ENCODE results near the gene PIM1.
"Not testable (repeated sequence)": the region's sequence is repeated elsewhere in the genome, so short reads cannot be mapped to it uniquely, and the experiment has no call there.

Gene PIM1

GRCh38 chr6:37171201-37171969 is 1.4 kb downstream of the PIM1 start:
- DNase-seq (ENCODE audit: low read depth, low spot score): no peak

- DNase-seq (ENCODE audit: low read depth, low spot score): peak; percentile 70
Measured at GRCh38 chr6:37171970-37172812, 2.2 kb downstream of the PIM1 start.

GRCh38 chr6:37172912-37173492 is 3.0 kb downstream of the PIM1 start:
- no peak for DNase-seq (ENCODE audit: low read depth, low spot score)

- no peak for DNase-seq (ENCODE audit: low read depth, low spot score)
Measured at GRCh38 chr6:37173493-37174195, 3.7 kb downstream of the PIM1 start.

- DNase-seq (ENCODE audit: low read depth, low spot score): no peak
Measured at GRCh38 chr6:37174196-37174514, 4.2 kb downstream of the PIM1 start.

- no peak for DNase-seq (ENCODE audit: low read depth, low spot score)
Measured at GRCh38 chr6:37174515-37175331, 4.8 kb downstream of the PIM1 start.

- no peak for DNase-seq (ENCODE audit: low read depth, low spot score)
Measured at GRCh38 chr6:37175332-37176267, 5.6 kb downstream of the PIM1 start.

GRCh38 chr6:37176268-37177076 is 6.5 kb downstream of the PIM1 start:
- no peak for DNase-seq (ENCODE audit: low read depth, low spot score)

- DNase-seq (ENCODE audit: low read depth, low spot score): no peak
Measured at GRCh38 chr6:37177077-37177934, 7.4 kb downstream of the PIM1 start.

- DNase-seq (ENCODE audit: low read depth, low spot score): no peak
Measured at GRCh38 chr6:37177935-37178517, 8.1 kb downstream of the PIM1 start.

GRCh38 chr6:37180075-37180474 is 10.1 kb downstream of the PIM1 start:
- DNase-seq (ENCODE audit: low read depth, low spot score): no peak

- DNase-seq (ENCODE audit: low read depth, low spot score): not testable (repeated sequence)
Measured at GRCh38 chr6:37180610-37181009, 10.7 kb downstream of the PIM1 start.

- DNase-seq (ENCODE audit: low read depth, low spot score): no peak
Measured at GRCh38 chr6:37182736-37183590, 13.0 kb downstream of the PIM1 start.

- DNase-seq (ENCODE audit: low read depth, low spot score): not testable (repeated sequence)
Measured at GRCh38 chr6:37185949-37186720, 16.2 kb downstream of the PIM1 start.

- no peak for DNase-seq (ENCODE audit: low read depth, low spot score)
Measured at GRCh38 chr6:37187321-37188022, 17.5 kb downstream of the PIM1 start.

Data from activated naive CD8-positive, alpha-beta T cell treated with anti-CD3 and anti-CD28 coated beads, Interleukin-2, amount 50 U/mL, for 16 hours (primary cell).